Measurements from ENCODE around the gene EGLN2. TPM values are rescaled to one million over a fixed set of nuclear protein-coding genes. Genes with fewer than 3 reads are reported as not detected.

Gene EGLN2
- polyA plus RNA-seq, 1 donor (not counting 4 experiments of a cell fraction or from before 2014, with no cell fraction given): 31.6 TPM

DNA sequence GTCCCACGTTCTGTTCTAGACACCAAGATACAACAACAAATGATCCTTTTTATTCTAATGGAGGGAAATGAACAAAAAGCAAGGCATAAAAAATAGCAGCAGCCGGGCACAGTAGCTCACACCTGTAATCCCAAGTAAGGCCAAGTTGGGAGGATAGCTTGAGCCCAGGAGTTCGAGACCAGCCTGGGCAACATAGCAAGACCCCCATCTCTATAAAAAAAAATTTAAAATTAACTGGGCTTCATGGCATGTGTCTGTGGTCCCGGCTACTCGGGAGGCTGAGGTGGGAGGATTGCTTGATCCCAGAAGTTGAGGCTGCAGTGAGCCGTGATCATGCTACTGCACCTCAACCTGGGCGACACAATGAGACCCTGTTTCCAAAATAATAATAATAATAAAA, 22.6 kb upstream of the EGLN2 start:
- no peak for TF ChIP-seq EZH2 (IDR thresholded peaks at IDR 0.05; ENCODE audit: low read length)
- TF ChIP-seq, protein P1, sequence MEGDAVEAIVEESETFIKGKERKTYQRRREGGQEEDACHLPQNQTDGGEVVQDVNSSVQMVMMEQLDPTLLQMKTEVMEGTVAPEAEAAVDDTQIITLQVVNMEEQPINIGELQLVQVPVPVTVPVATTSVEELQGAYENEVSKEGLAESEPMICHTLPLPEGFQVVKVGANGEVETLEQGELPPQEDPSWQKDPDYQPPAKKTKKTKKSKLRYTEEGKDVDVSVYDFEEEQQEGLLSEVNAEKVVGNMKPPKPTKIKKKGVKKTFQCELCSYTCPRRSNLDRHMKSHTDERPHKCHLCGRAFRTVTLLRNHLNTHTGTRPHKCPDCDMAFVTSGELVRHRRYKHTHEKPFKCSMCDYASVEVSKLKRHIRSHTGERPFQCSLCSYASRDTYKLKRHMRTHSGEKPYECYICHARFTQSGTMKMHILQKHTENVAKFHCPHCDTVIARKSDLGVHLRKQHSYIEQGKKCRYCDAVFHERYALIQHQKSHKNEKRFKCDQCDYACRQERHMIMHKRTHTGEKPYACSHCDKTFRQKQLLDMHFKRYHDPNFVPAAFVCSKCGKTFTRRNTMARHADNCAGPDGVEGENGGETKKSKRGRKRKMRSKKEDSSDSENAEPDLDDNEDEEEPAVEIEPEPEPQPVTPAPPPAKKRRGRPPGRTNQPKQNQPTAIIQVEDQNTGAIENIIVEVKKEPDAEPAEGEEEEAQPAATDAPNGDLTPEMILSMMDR (optimal IDR thresholded peaks at IDR 0.05 in 1 of 3, IDR thresholded peaks at IDR 0.05 in 1 of 3, conservative IDR thresholded peaks at IDR 0.05 in 1 of 3; ENCODE audit: extremely low read depth in 1 of 3, insufficient read depth in 2 of 3, low read length in 3 of 3): no peak
- Histone ChIP-seq H3K36me3 (ENCODE audit: control insufficient read depth in 2 of 2, extremely low read depth in 1 of 2, insufficient read depth in 2 of 2, low read length in 2 of 2) (no peaks in the 10 kb centered on the region), H3K4me3 (ENCODE audit: control insufficient read depth in 2 of 3, extremely low read depth in 1 of 3, insufficient read depth in 2 of 3, low read depth in 1 of 3, low read length in 3 of 3) (no peak overlapping the region), H3K4me2 (ENCODE audit: control insufficient read depth, extremely low read depth, insufficient read depth, low read depth, low read length) (no peak overlapping the region), H3K27me3 (ENCODE audit: control insufficient read depth, extremely low read depth, insufficient read depth, low read length) (no peaks in the 10 kb centered on the region), H3K9me3 (ENCODE audit: control insufficient read depth, low read depth, low read length) (no peaks in the 10 kb centered on the region), H3K4me1 (ENCODE audit: control insufficient read depth, extremely low read depth, insufficient read depth, low read length) (peaks cover 26% of the 10 kb centered on the region), H3K27ac (ENCODE audit: control insufficient read depth, insufficient read depth, low read length) (no peak overlapping the region), H3K9me1 (ENCODE audit: control insufficient read depth, extremely low read depth, insufficient read depth, low read length) (no peaks in the 10 kb centered on the region), H3K79me2 (ENCODE audit: control insufficient read depth, insufficient read depth, low read length) (no peaks in the 10 kb centered on the region), H2AFZ (ENCODE audit: control insufficient read depth, low read length) (no peak overlapping the region), H4K20me1 (ENCODE audit: control insufficient read depth, extremely low read depth, insufficient read depth, low read length) (no peaks in the 10 kb centered on the region), H3K9ac (ENCODE audit: control insufficient read depth, extremely low read depth, insufficient read depth, low read length) (no peak overlapping the region)
- dilution Hi-C loops (cut with MboI; ENCODE audit: extremely low pct_ligation_motif_present, low sequenced_read_pairs): no loop called here
- FAIRE-seq (no peak), DNase-seq (ENCODE audit: low read depth, low spot score) (no peak)

DNA sequence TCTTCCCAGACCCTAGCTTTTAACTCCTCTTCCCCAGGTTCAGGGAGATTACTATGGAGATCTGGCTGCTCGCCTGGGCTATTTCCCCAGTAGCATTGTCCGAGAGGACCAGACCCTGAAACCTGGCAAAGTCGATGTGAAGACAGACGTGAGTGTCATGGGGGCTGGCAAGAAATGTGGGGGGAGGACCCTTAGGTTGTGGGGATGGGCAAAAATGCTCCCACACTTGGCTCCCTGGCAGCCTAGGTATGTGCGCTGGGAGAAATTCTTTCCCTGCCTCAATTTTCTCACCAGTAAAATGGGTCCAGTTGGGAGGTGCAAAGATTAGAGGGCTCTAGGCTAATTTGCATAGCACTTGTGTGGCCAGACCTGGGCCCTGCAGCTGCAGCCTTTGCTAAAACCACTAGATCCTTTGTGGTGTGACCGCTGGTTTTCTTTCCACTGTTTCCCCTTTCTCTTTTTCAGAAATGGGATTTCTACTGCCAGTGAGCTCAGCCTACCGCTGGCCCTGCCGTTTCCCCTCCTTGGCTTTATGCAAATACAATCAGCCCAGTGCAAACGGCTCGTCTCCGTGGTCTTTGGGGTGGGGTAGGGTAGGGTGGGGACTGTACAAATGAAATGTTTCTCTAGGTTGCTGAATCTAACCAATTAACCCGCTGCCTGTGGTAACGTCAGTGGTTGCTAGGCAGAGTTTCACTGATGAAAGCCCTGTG, 21.9 kb upstream of the EGLN2 start:
- H3K9ac ChIP-seq (ENCODE audit: control insufficient read depth, extremely low read depth, insufficient read depth, low read length): peak overlapping the region; percentile 93
- peak overlapping the region; percentile 70 to 96 (median 81) for H3K4me3 ChIP-seq (ENCODE audit: control insufficient read depth in 2 of 3, extremely low read depth in 1 of 3, insufficient read depth in 2 of 3, low read depth in 1 of 3, low read length in 3 of 3)
- no peaks in the 10 kb centered on the region for H4K20me1 ChIP-seq (ENCODE audit: control insufficient read depth, extremely low read depth, insufficient read depth, low read length)
- DNase-seq (ENCODE audit: low read depth, low spot score): peak; percentile 46
- H3K4me2 ChIP-seq (ENCODE audit: control insufficient read depth, extremely low read depth, insufficient read depth, low read depth, low read length): peak overlapping the region; percentile 100
- H2AFZ ChIP-seq (ENCODE audit: control insufficient read depth, low read length): peak overlapping the region; percentile 90
- no peaks in the 10 kb centered on the region for H3K9me3 ChIP-seq (ENCODE audit: control insufficient read depth, low read depth, low read length)
- peak overlapping the region; percentile 98 for H3K27ac ChIP-seq (ENCODE audit: control insufficient read depth, insufficient read depth, low read length)
- H3K4me1 ChIP-seq (ENCODE audit: control insufficient read depth, extremely low read depth, insufficient read depth, low read length): peaks cover 26% of the 10 kb centered on the region
- no peaks in the 10 kb centered on the region for H3K27me3 ChIP-seq (ENCODE audit: control insufficient read depth, extremely low read depth, insufficient read depth, low read length)
- no peak for TF ChIP-seq EZH2 (IDR thresholded peaks at IDR 0.05; ENCODE audit: low read length)
- TF ChIP-seq, protein P1 (optimal IDR thresholded peaks at IDR 0.05 in 1 of 3, IDR thresholded peaks at IDR 0.05 in 1 of 3, conservative IDR thresholded peaks at IDR 0.05 in 1 of 3; ENCODE audit: extremely low read depth in 1 of 3, insufficient read depth in 2 of 3, low read length in 3 of 3): no peak
- H3K36me3 ChIP-seq (ENCODE audit: control insufficient read depth in 2 of 2, extremely low read depth in 1 of 2, insufficient read depth in 2 of 2, low read length in 2 of 2): no peaks in the 10 kb centered on the region
- H3K9me1 ChIP-seq (ENCODE audit: control insufficient read depth, extremely low read depth, insufficient read depth, low read length): no peaks in the 10 kb centered on the region
- FAIRE-seq: peak; percentile 73
- no peaks in the 10 kb centered on the region for H3K79me2 ChIP-seq (ENCODE audit: control insufficient read depth, insufficient read depth, low read length)
- dilution Hi-C loops (cut with MboI; ENCODE audit: extremely low pct_ligation_motif_present, low sequenced_read_pairs): no loop called here

Measured in keratinocyte (primary cell).